NCI-H2107 treated with DMSO at 0.1 percent for 48 hours (cell line): ENCODE measurements around the gene TBC1D16.

Experiments used
- DNase-seq: peaks from one replicate; lab custom pipeline; 2025; ENCODE audit not compliant: unreplicated experiment; lab: John Stamatoyannopoulos, UW

The TBC1D16 gene

DNA sequence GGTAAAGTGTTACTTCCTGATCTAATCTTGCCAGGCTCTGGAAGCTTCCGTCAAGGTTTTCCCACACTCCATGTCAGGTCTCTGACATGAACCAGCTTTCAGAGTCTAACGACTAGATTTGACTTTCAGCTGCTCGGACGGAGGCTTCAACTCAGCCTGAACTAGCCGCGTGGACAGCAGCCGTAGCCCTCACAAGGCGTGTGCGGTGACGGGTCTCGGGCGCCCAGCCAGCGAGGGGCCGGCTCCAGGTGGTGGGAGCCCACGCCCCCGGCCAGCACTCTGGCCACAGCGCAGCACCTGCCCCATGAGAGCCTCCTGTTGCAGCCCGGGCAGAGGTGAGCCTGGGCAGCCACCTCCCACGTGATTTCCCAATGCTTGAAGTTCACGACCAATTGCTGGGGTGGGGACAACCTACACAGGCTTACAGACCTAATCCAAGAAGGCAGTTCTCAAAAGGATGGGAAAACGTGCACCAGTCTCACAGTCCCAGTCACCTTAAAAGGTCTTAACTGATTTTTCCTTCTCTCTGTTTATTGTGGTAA, 45.5 kb downstream of the TBC1D16 start:
- DNase-seq: no peak

DNA sequence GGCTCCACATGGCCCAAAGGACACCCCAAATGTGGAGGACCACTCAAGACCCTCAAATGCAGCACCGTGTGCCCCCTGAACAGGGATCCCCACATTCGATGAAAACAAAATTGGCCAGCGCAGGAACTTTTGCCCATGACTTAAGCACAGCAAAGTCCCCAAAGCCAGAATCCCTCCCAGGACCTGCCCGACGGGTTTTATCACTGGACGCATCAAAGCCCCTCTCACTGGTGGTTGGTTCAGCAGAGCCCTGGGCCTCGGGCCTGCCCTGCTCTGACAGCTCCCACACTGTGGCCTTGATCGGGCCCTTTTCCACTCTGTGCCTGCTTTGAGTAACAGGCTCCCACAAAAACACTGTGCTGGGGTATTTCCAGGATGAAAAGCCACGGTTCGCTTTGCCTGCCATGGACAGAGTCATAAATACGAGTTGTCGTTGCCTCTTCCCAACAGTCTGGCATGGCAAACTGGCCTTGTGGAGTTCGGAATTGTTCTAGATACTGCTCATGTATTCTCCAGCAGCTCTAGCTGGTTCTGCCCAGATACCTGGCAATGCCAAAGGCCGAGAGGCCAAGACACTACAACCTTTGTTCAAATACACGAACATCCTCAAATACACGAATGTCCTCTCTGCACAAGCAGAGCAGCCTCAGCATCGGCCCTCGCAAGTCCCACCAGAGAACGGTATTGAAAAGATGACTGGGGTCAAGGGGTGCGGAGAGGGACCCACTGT, 46.4 kb downstream of the TBC1D16 start:
- DNase-seq: no peak

DNA sequence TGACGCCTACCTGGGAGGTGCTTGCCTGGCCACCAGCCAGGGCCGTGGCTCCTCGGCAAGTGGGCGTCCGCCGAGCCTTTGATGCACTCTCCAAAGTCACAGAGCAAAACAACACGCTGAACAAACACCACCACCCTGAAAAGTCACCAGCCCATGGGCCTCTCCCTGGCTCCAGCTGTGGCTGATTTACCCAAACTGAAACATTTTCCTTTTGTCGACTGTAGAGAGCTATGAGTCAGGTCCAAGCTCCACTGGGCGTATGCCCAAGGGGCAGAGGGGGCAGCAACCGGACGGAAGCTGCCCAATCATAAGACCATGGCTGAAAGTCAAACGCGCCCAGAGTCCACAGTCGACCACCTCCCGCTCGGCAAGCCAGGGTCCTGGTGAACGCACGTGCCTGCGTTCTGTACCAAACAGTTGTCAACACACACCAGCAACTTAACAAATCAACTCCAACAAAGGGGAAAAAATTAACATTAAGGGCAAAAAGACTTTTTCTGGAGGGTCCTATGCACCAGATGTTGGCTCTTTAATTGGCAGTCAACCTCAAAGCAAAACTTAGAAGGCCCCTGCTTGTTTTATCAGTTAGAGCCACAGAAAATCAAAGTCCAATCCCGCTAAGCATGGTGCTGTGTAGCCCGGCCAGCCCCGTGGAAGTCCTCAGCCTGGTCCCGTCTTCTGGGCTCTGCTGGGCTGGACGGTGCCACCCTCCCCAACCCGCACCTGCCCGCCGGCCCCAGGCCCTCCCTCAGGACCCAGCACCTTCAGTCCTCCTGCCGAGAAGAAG, 47.3 kb downstream of the TBC1D16 start:
- peak; percentile 53 for DNase-seq

DNA sequence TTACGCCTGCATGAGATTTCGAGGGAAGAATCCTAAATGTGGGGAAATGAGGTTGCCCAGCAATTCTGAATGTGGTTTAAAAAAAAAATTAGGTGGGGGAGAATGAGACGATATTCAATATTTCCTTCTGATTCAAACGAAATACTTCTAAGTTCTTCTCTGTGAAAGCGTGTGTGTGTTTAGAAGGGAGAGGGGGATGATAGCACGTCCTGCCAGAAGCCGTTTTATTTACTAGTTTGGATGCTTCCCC, 47.8 kb downstream of the TBC1D16 start:
- no peak for DNase-seq

DNA sequence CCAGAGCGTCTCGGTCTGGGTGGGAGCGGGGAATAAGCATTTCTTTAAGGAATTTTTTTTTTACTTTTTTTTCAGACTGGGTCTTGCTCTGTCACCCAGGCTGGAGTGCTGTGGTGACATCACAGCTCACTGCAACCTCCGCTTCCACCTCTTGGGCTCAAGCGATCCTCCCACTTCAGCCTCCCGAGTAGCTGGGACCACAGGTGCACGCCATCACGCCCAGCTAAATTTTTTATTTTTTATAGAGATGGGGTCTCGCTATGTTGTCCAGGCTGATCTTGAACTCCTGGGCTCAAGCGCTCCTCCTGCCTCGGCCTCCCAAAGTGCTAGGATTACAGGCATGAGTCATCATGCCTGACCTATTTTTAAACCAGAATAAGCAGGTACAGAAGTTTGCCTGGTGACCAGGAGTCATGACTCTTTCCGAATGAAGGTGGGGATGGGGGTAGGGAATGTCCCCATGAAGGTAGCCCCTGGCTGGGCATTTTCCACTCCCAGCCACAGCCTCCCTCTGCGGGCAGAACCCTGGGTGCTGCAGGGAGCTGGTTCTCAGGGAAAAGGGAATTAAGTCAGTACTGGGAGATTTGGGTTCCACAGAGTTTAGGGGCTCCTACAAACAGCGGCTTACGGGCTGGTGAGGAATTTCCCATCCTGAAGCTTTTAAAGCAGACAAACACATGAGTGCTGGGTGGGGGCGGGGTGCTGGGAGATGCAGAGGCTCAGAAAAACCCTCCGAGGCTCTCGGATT, 48.3 kb downstream of the TBC1D16 start:
- no peak for DNase-seq

DNA sequence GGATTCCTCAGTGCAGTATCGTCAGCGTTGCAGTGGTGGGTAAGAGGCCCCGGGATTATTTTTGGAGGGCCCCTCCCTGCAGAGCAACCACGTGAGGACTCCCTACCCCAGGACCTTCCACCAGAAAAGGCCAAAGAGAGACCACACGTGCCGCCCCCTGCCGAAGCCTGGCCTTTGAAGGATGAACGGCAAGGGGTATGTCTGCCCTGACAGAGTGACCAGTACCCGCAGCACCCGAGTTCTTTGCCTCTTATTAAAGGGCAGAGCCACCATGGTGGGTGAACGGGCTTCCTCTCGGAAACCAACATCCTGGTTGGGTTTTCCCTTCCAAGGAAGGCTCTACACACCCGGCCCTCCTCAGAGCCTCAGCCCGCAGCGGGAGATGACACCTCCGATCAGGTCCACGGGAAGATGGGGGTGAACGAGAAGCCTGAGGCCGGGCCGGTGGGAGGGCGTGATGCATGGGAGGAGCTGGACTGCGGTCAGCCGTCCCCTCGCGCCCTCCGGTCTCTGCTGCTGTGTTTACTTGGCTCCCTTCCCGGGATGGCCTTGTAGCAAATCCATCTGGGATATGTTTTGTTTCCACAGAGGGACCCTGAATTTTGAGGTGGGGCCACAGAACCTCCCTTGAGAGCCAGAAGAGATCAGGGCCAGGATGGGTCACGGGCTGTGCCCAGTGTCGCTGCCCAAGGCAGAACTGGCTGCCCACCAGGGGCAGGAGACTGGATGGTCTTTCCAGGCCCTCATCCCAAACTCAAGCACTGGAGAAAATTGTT, 49.1 kb downstream of the TBC1D16 start:
- no peak for DNase-seq

DNA sequence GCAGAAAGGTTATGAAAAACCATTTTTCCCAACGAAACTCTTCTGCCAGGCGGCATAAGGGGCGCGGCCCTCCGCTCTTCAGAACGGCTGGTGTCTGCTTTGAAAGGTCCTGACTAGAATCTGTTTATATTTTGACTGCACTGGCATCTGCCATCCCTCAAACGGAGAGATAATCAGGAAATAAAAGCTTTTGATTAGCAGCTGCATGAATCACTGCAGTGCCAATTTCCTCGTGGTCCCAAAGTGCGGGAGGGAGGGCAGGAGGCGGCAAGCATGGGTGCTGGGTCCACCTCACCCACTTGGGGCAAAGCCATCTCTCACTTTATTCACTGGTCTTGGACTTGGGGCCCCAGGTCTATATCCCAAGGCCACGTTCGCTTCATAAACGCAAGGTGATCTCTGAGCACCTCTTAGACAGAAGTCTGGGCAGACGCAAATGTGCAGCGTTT, 49.7 kb downstream of the TBC1D16 start:
- no peak for DNase-seq

DNA sequence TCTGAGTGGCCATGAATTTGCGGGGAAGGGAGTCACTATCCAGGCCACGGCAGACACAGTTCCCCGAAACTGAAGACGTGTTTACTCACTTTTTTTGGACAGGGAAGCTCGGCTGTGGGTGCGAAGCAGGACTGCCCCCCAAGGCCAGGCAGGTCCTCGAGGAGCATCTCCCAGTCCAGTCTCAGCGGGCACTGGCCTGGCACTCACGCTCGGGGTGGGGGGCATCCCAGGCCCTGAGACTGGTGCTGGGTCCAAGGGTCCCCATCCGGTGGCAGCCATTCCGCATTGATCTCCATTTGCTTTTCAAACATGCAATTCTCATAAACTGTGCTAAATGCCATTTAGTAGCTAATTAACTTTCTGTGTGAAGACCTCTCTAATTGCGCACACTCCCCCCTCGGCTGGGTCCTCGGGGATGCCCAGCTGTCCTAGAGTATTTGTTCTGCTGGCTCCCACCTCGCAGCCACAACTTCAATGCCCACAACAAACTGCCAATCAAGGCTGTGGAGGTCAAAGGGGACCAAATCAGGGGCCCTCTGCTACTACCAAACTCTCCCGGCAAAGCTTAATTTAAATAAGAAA, 50.2 kb downstream of the TBC1D16 start:
- no peak for DNase-seq

DNA sequence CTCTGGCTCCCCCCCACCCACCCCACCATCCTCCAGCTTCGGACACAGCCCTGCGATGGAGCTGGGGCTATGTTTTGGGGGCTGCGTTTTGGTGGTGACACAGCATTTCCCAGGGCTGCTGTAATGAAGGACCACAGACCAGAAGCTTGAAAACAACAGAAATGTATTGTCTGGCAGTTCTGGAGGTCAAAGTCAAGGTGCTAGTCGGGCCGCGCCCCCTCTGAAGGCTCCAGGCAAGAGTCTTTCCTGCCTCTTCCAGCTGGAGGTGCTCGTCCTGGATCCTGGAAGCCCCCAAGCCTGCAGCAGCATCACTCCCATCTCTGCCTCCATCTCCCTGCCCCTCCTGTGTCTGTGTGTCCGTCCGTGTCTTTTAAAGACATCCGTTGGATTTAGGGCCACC, 50.8 kb downstream of the TBC1D16 start:
- DNase-seq: no peak

DNA sequence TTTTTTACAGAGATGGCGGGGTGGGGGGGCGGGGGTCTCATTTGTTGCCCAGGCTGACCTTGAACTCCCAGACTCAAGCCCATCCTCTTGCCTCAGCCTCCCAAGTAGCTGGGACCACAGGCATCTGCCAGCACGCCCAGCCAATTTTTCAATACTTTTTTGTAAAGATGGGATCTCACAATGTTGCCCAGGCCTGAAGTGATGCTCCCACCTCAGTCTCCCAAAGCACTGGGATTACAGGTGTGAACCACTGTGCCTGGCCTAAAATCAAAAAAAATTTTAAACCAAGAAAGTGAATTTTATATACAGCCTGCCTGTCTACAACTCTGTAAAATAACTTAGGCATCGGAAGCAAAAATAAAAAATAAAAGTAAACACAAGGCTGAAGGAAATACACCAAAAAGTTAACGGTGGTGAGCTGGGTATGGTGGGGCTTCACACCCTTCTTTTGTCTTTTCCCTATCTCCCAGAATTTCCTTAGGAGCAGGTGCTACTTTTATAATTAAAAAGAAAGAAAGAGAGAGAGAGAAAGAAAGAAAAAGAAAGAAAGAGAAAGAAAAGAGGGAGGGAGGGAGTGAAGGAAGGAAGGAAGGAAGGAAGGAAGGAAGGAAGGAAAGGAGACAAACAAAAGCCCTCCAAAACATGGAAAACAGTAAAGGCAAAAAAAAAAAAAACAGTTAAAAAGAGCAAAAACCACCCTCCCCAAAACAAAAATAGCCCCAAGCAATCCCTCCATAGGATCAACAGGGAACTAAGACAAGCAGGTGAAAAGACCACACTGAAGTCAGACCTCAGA, 51.4 kb downstream of the TBC1D16 start:
- DNase-seq: no peak

DNA sequence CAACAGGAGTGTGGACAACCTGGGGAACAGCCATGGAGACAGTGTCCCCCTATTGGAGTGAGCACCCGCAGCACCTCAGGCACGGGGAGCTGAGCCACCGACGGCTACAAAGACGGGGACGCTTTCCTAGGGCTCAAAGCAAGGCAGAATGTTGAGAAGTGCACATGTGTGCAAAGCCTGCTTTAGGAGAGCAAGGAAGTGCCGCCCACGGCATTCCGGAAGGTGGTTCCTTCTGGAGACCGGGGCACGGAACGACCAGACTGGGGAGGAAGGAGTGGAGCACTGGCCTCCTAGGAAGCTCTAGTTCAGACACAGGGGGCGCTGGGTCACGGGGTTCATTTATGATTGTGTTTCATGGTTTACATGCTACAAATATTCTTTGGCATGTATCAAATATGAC, 52.2 kb downstream of the TBC1D16 start:
- no peak for DNase-seq

DNA sequence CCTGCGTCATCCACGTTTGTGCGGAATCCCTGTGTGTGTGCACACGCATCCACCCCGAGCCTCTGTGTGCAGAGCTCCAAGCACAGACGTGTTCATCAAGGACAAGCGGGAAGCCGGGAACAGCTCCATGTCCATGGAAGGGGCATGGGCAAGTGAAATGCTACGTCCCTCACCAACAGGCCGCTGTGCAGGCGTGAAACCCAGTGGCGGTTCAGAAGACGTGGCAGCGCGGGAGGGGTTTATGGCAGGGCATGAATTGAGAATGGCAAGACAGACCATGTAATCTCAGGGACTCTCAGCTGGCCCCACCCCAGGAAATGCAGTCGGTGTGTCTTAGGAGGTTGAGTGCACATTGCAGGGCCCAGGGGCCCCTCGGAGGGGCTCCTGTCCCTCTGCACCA, 52.7 kb downstream of the TBC1D16 start:
- no peak for DNase-seq

DNA sequence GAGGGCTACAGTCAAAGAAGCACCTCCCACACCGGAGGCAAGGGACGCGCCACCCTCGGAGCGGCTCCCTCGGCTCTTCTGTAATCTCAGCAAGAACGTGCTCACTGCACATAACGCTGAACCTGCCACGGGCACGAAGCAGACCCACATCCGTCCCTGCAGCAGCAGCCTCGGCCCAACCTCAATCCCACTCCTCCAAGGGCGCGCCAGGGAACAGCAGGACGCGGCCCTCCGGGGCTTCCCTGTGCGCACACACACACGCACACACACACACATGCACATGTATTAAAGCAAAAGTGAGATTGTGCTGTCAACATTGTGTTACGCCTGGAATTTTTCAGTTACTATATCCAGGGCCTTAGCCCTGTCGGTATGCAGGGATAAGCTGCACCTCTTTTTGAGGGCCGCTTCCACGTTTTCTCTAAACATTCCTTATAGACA, 54.0 kb downstream of the TBC1D16 start:
- DNase-seq: no peak

DNA sequence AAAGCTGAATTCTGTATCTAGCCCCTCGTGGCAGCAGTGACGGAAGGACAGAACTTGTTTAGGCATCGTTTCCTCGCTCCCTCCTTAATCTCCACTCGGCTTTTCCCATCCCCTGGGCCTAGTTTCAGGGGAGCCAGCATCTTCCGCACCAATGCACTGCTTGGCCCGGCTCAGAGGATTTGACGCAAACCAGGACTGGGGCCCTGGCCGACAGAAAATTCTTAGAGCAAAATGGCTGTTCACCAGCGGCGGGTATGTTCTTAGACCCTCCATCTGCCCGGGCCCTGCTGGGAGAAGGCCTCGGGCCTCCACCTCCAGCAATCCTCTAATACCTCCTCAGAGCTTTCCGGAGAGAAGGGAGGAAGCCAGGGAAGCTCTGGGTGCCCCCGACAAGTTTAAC, 54.6 kb downstream of the TBC1D16 start:
- DNase-seq: no peak

DNA sequence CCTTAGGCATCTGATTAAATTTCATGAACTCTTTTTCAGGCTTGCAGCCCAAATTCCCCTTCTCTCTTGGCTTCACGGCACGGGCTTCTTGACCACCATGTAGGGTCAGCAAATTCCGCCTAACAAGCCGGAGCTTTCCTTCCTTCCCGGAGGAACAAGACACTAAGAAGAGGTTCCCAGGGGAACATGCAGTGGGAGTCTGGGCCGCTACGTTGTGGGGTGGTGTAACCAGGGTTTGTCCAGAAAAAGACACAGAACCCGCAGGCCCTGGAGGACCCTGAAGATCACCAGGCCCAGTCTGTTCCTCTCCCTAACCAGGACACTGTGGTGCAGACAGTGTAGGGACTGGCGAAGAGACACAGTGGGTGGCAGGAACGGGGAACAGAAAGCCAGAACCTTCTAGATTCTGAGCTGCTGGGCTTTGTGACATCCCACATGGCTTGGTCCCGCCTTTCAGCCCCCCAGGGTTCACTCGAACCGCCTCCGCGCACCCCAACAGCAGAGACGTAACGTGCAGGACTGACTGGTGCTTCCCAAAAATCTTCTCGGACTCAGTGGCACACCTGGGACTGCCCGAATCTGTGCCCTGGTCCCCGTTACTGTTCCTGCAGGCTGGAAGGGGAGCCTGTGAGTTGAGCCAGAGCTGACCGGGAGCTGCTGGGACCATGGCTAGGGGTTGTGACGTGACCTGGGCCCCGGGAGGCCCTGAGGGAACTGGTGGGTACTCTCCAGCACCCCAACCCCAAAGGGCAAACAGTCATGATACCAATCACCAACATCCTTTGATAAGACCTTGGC, 55.2 kb downstream of the TBC1D16 start:
- DNase-seq: no peak

DNA sequence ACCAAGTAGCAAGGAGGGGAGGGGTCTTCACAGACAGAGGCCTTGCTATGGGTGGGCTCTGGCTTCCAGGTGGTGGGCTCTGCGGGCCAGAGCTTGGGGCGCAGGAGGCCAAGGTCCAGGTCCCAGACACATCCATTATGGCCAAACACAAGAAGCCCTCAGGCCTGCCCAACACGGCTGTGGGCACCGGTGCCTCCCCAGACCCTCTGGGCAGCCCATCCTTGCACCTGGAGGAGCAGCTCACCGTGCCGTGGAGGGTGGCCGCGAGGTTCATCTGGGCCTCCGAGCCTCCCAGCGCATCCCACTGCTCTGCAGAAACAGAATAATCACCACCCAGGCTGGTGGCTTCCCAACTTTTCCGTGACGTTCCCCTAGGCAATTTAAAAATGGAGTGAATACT, 55.9 kb downstream of the TBC1D16 start:
- no peak for DNase-seq

DNA sequence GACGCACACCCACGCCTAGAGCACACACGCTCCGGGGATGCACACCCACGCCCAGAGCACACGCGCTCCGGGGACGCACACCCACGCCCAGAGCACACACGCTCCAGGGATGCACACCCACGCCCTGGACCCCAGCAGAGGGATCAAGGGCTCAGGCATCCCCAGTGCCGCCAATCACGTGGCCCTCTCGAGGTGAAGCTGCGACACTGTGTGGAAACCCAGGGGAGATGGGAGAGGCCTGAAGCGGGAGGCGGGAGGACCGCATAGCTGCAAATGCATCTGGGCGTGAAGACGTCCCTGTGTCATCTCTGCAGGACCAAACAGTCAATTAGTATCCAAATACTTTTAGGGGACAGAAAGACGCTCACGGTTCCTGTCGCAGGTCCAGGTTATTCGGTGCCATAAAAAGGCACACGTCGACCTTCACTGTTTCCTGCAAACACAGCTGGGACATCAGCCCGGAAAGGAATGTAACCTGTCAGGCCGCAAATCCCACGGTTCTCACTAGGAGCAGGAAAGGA, 56.4 kb downstream of the TBC1D16 start:
- no peak for DNase-seq

DNA sequence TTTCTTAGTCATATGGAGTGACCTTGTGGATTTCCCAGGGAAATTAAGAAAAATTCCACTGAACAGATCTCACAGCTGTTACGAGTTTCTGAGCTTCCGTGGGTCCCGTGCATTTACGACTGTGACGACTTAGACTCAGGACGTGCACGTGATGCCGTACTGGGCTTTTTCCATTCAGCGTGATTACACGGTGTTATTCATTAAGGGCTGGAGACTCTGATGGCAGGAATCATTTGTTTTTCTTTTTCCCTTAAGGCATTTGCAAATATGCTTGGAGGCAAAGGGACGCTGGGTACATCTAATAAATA, 57.2 kb downstream of the TBC1D16 start:
- DNase-seq: no peak
